Kidney tubule cell (primary cell): Measurements from ENCODE around the gene INHBB.
"Not testable (repeated sequence)": the region's sequence is repeated elsewhere in the genome, so short reads cannot be mapped to it uniquely, and the experiment has no call there.

Source experiments
- DNase-seq: peaks from one replicate; pipeline ENCODE4 v3.0.0-alpha.2; 2018; ENCODE audit warnings: low spot score

The INHBB gene

GRCh38 chr2:120346026-120346666, at the start of gene INHBB:
TSS of gene INHBB (plus strand) at chr2:120346136. CDS start at chr2:120346189, 53 bp downstream.
- DNase-seq, result no peak

- no peak for DNase-seq
These were observed 47.6 kb upstream of the INHBB start for GRCh38 chr2:120298173-120298835.

GRCh38 chr2:120299004-120299403, 46.9 kb upstream of the INHBB start:
- no peak for DNase-seq

GRCh38 chr2:120299561-120299960, 46.4 kb upstream of the INHBB start:
- DNase-seq, result peak; percentile 39

- no peak for DNase-seq
These were observed 45.6 kb upstream of the INHBB start for GRCh38 chr2:120300385-120300784.

GRCh38 chr2:120301284-120301683, 44.7 kb upstream of the INHBB start:
- DNase-seq, result no peak

- no peak for DNase-seq
These were observed 43.6 kb upstream of the INHBB start for GRCh38 chr2:120302301-120302700.

- no peak for DNase-seq
These were observed 42.8 kb upstream of the INHBB start for GRCh38 chr2:120303177-120303576.

- DNase-seq, result no peak
These were observed 40.6 kb upstream of the INHBB start for GRCh38 chr2:120305296-120305695.

- DNase-seq, result no peak
These were observed 39.9 kb upstream of the INHBB start for GRCh38 chr2:120305937-120306490.

- no peak for DNase-seq
These were observed 38.5 kb upstream of the INHBB start for GRCh38 chr2:120307482-120307881.

GRCh38 chr2:120308038-120308910, 37.7 kb upstream of the INHBB start:
- no peak for DNase-seq

- no peak for DNase-seq
These were observed 35.8 kb upstream of the INHBB start for GRCh38 chr2:120310136-120310535.

- DNase-seq, result not testable (repeated sequence)
These were observed 35.1 kb upstream of the INHBB start for GRCh38 chr2:120310841-120311240.

GRCh38 chr2:120312076-120312475, 33.9 kb upstream of the INHBB start:
- DNase-seq, result no peak

GRCh38 chr2:120312860-120313694, 32.9 kb upstream of the INHBB start:
- peak; percentile 83 for DNase-seq

GRCh38 chr2:120313695-120314615, 32.0 kb upstream of the INHBB start:
- no peak for DNase-seq

- no peak for DNase-seq
These were observed 31.1 kb upstream of the INHBB start for GRCh38 chr2:120314690-120315366.

- DNase-seq, result no peak
These were observed 30.4 kb upstream of the INHBB start for GRCh38 chr2:120315367-120316033.
